AG09309 (cell line): ENCODE results near the gene SLC25A38.
"Not testable (repeated sequence)": the region's sequence is repeated elsewhere in the genome, so short reads cannot be mapped to it uniquely, and the experiment has no call there.

Experiments
- DNase-seq: peaks from one replicate; pipeline ENCODE4 v3.0.0-alpha.2; 2010; ENCODE audit warnings: low read depth
- H3K4me3 ChIP-seq: 2 replicates; pipeline ENCODE4 v1.5.1; 2011; ENCODE audit warnings: mild to moderate bottlenecking, low read depth, low read length, moderate library complexity; ENCODE audit not compliant: control insufficient read depth
- TF ChIP-seq, protein P1 (sequence below): IDR thresholded peaks from 2 replicates; pipeline ENCODE4 v1.5.1; 2011; ENCODE audit warnings: mild to moderate bottlenecking, low read depth, low read length, inconsistent platforms; ENCODE audit not compliant: insufficient read depth, control insufficient read depth; ENCODE audit errors: missing control alignments

Gene SLC25A38

DNA sequence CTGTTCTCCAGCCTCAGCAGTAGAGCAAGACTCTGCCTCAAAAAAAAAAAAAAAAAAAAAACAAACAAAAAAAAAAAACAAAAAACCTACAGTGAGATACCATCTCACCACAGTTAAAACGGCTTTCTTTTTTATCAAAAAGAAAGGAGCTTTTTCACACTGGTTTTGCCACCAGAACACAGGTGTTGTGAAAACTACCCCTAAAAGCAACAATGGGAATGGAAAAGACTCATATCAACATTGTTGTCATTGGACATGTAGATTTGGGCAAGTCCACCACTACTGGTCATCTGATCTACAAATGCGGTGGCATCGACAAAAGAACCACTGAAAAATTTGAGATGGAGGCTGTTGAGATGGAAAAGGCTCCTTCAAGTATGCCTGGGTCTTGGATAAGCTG is 24.8 kb upstream of the SLC25A38 start:
- no peak overlapping the region for H3K4me3 ChIP-seq
- DNase-seq, result no peak
- TF ChIP-seq, protein P1, sequence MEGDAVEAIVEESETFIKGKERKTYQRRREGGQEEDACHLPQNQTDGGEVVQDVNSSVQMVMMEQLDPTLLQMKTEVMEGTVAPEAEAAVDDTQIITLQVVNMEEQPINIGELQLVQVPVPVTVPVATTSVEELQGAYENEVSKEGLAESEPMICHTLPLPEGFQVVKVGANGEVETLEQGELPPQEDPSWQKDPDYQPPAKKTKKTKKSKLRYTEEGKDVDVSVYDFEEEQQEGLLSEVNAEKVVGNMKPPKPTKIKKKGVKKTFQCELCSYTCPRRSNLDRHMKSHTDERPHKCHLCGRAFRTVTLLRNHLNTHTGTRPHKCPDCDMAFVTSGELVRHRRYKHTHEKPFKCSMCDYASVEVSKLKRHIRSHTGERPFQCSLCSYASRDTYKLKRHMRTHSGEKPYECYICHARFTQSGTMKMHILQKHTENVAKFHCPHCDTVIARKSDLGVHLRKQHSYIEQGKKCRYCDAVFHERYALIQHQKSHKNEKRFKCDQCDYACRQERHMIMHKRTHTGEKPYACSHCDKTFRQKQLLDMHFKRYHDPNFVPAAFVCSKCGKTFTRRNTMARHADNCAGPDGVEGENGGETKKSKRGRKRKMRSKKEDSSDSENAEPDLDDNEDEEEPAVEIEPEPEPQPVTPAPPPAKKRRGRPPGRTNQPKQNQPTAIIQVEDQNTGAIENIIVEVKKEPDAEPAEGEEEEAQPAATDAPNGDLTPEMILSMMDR, result no peak

DNA sequence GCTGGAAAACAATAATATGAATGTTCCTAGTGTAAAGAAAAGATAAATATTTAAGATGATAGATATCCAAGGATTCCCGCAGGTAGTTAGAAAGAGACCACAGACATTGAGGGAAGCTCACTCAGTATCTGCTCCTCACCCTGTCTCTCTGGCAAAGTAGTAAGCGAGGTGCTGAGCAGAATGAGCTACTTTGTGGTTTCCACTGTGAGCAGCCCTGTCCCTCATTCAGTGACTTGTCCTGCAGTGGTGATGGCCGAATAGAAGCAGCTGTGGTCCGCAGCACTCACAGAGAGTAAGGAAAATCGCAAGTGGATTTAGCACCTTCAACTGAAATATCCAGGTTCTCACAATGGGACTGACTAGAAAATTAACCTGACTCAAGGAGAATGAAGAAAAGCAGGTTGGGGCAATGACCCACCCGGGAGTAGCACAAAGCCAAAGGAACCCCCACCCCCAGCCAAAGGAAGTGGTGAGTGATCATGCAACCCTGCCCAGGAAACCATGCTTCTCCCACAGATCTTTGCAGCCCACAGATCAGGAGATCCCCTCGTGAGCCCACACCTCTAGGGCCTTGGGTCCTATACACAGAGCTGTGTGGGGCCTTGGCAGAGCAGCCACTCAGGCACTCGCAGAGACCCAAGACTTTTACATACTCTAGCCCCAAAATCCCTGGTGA is 21.8 kb upstream of the SLC25A38 start:
- DNase-seq, result no peak
- H3K4me3 ChIP-seq, result no peak overlapping the region
- TF ChIP-seq, protein P1, result no peak

DNA sequence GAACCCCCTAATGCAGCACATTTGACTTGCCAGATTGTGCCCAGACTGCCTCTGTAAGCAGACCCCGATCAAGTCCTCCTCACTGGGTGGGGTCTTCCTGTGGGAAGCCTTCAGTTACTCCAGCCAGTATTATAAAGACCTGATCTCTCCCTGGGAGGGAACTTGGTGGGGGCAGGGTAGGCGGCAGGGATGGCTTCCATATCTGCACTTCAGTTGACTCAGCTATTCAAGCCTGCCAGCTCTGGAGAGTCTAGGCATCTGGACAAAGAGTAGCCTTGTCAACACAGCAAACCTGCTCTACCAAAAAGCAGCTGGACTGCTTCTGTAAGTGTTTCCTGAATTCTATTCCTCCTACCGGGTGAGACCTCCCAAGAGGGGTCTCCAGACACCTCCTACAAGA is 21.0 kb upstream of the SLC25A38 start:
- TF ChIP-seq, protein P1, result no peak
- DNase-seq, result no peak
- H3K4me3 ChIP-seq, result no peak overlapping the region

DNA sequence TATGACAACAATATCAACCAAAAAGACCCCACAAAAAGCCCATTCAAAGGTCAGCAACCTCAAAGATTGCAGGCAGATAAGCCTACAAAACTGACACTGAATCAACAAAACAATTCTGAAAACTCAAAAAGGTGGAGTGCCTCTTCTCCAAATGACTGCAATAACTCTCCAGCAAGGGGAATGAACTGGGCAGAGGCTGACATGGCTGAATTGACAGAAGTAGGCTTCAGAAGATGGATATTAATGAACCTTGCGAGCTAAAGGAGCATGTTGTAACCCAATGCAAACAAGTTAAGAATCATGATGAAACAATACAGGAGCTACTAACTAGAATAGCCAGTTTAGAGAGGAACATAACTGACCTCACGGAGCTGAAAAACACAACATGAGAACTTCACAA is 20.4 kb upstream of the SLC25A38 start:
- no peak for DNase-seq
- no peak overlapping the region for H3K4me3 ChIP-seq
- TF ChIP-seq, protein P1, result no peak

DNA sequence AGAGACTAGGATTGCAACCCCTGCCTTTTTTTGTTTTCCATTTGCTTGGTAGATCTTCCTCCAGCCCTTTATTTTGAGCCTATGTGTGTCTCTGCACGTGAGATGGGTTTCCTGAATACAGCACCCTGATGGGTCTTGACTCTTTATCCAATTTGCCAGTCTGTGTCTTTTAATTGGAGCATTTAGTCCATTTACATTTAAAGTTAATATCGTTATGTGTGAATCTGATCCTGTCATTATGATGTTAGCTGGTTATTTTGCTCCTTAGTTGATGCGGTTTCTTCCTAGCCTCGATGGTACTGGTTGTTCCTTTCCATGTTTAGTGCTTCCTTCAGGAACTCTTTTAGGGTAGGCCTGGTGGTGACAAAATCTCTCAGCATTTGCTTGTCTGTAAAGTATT is 12.7 kb upstream of the SLC25A38 start:
- DNase-seq, H3K4me3 ChIP-seq: not testable (repeated sequence)

DNA sequence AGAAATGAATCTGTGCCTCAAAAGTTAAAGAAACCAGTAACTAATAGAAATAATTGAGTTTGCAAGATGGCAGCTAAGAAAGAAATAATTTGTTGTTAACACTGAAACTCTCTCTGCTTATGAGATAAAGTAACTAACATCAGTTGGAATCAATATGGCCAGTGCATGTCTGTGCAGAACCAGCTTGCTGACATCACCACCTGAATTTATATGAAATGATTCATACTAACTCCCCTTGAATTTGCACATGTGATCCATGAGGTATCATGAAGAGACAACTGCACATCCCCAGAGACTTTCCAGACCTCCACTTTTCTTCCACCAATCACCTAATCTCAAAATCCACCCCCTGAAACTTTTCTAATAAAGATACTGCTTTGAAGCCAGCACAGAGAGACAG is 10.3 kb upstream of the SLC25A38 start:
- H3K4me3 ChIP-seq, result no peak overlapping the region
- TF ChIP-seq, protein P1, result no peak
- no peak for DNase-seq

DNA sequence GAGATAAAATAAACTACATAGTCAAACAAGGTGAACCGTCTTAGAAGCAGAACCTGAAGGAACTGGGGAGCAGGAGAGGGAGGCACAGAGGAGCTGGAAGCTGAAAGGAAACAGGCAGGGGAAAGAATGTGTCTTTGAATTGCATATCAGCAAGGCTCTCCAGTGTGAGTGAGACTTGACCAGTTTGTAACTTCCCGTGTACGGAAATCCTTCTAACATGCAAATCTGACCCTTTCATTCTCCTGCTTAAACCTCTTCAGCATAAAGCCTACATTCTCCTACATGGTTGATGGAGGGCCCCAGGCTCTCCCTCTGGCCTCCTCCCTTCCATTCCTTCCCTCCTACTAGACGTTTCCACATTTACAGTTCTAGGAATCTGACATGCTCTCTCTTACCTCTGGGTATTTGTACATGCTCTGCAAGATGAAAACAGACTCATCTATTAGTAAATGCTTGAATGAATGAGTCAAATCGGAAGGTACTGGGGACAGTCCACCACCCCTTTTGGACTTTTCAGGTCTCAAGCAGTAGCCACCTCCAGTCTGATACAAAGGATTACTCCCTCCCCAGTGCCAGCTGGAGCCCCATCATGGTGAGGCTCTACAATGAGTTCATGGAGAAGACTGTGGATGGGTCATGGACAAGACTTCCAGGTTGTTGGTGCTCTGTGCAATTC is 6.1 kb upstream of the SLC25A38 start:
- no peak for DNase-seq
- TF ChIP-seq, protein P1, result no peak
- H3K4me3 ChIP-seq, result no peak overlapping the region
